HEK293 (cell line): ENCODE data around the gene PANK4.

ENCODE experiments used
- BCL11B ChIP-seq: fragments of 450-650 bp; formaldehyde crosslinking; IDR thresholded peaks from 2 replicates; pipeline ENCODE4 v1.5.1; 2016; ENCODE audit warnings: low read depth, missing biosample characterization, missing genetic modification characterization
- PBX3 ChIP-seq: sonication (generic); formaldehyde crosslinking; IDR thresholded peaks from 2 replicates; pipeline ENCODE4 v1.8.1; 2022; ENCODE audit warnings: mild to moderate bottlenecking, moderate library complexity, missing genetic modification reagents
- ZEB2 ChIP-seq: fragments of 450-650 bp; formaldehyde crosslinking; IDR thresholded peaks from 2 replicates; pipeline ENCODE4 v1.5.1; 2016; ENCODE audit warnings: missing biosample characterization, missing genetic modification characterization
- ZNF174 ChIP-seq: fragments of 450-650 bp; formaldehyde crosslinking; IDR thresholded peaks from 2 replicates; pipeline ENCODE4 v1.5.0; 2017; ENCODE audit warnings: missing biosample characterization, mild to moderate bottlenecking, missing genetic modification characterization
- ZNF239 ChIP-seq: fragments of 450-650 bp; formaldehyde crosslinking; IDR thresholded peaks from 2 replicates; pipeline ENCODE4 v1.5.1; 2016; ENCODE audit warnings: missing biosample characterization, missing genetic modification characterization
- ZNF501 ChIP-seq: fragments of 450-650 bp; formaldehyde crosslinking; IDR thresholded peaks from 2 replicates; pipeline ENCODE4 v1.5.1; 2016; ENCODE audit warnings: missing biosample characterization, missing genetic modification characterization
- ZNF549 ChIP-seq: fragments of 450-650 bp; IDR thresholded peaks from 2 replicates; pipeline ENCODE4 v1.5.1; 2018; ENCODE audit warnings: missing biosample characterization, missing genetic modification characterization, mild to moderate bottlenecking, inconsistent platforms, moderate library complexity
- ZNF626 ChIP-seq: fragments of 450-650 bp; sonication (Bioruptor Pico); formaldehyde crosslinking; IDR thresholded peaks from 2 replicates; pipeline ENCODE4 v1.5.1; 2018; ENCODE audit warnings: missing biosample characterization, missing genetic modification characterization, inconsistent platforms
- ZNF629 ChIP-seq: fragments of 450-650 bp; formaldehyde crosslinking; IDR thresholded peaks from 2 replicates; pipeline ENCODE4 v1.5.1; 2017; ENCODE audit warnings: missing biosample characterization, missing genetic modification characterization
- ZNF776 ChIP-seq: fragments of 450-650 bp; formaldehyde crosslinking; IDR thresholded peaks from 2 replicates; pipeline ENCODE4 v1.5.0; 2017; ENCODE audit warnings: missing biosample characterization, missing genetic modification characterization, borderline replicate concordance
- ZNF777 ChIP-seq: fragments of 450-650 bp; formaldehyde crosslinking; IDR thresholded peaks from 2 replicates; pipeline ENCODE4 v1.5.1; 2017; ENCODE audit warnings: missing biosample characterization, missing genetic modification characterization, borderline replicate concordance
- TF ChIP-seq, protein P1 (sequence below): fragments of 450-650 bp; formaldehyde crosslinking; IDR thresholded peaks from 2 replicates; pipeline ENCODE4 v1.5.1; 2016; ENCODE audit warnings: missing biosample characterization, missing genetic modification characterization
- TF ChIP-seq, protein P2 (sequence below): fragments of 450-650 bp; formaldehyde crosslinking; IDR thresholded peaks from 2 replicates; pipeline ENCODE4 v1.5.1; 2016; ENCODE audit warnings: missing biosample characterization, missing genetic modification characterization

GRCh38 chr1:2526824-2527555 is 594 bp upstream of the PANK4 start:
- TF ChIP-seq, protein P1, sequence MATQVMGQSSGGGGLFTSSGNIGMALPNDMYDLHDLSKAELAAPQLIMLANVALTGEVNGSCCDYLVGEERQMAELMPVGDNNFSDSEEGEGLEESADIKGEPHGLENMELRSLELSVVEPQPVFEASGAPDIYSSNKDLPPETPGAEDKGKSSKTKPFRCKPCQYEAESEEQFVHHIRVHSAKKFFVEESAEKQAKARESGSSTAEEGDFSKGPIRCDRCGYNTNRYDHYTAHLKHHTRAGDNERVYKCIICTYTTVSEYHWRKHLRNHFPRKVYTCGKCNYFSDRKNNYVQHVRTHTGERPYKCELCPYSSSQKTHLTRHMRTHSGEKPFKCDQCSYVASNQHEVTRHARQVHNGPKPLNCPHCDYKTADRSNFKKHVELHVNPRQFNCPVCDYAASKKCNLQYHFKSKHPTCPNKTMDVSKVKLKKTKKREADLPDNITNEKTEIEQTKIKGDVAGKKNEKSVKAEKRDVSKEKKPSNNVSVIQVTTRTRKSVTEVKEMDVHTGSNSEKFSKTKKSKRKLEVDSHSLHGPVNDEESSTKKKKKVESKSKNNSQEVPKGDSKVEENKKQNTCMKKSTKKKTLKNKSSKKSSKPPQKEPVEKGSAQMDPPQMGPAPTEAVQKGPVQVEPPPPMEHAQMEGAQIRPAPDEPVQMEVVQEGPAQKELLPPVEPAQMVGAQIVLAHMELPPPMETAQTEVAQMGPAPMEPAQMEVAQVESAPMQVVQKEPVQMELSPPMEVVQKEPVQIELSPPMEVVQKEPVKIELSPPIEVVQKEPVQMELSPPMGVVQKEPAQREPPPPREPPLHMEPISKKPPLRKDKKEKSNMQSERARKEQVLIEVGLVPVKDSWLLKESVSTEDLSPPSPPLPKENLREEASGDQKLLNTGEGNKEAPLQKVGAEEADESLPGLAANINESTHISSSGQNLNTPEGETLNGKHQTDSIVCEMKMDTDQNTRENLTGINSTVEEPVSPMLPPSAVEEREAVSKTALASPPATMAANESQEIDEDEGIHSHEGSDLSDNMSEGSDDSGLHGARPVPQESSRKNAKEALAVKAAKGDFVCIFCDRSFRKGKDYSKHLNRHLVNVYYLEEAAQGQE, result no peak
- TF ChIP-seq ZNF501 (no peak), ZNF776 (no peak), ZNF629 (tag by site-specific recombination) (no peak), ZNF626 (tag by site-specific recombination) (no peak), ZNF549 (no peak), ZEB2 (tag by site-specific recombination) (no peak), PBX3 (no peak), BCL11B (no peak), ZNF174 (tag by site-specific recombination) (no peak), ZNF239 (tag by site-specific recombination) (no peak), ZNF777 (tag by site-specific recombination) (no peak)
- TF ChIP-seq, protein P2, sequence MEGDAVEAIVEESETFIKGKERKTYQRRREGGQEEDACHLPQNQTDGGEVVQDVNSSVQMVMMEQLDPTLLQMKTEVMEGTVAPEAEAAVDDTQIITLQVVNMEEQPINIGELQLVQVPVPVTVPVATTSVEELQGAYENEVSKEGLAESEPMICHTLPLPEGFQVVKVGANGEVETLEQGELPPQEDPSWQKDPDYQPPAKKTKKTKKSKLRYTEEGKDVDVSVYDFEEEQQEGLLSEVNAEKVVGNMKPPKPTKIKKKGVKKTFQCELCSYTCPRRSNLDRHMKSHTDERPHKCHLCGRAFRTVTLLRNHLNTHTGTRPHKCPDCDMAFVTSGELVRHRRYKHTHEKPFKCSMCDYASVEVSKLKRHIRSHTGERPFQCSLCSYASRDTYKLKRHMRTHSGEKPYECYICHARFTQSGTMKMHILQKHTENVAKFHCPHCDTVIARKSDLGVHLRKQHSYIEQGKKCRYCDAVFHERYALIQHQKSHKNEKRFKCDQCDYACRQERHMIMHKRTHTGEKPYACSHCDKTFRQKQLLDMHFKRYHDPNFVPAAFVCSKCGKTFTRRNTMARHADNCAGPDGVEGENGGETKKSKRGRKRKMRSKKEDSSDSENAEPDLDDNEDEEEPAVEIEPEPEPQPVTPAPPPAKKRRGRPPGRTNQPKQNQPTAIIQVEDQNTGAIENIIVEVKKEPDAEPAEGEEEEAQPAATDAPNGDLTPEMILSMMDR, result no peak
